NCI-H2107 treated with DMSO at 0.1 percent for 48 hours (cell line): Measurements from ENCODE around the gene AFAP1L1.
A peak's percentile ranks its signal among the peaks of the same experiment; 100 is the strongest.

Source experiments
- DNase-seq: peaks from one replicate; lab custom pipeline; 2025; ENCODE audit not compliant: unreplicated experiment; lab: John Stamatoyannopoulos, UW

Gene AFAP1L1

DNA sequence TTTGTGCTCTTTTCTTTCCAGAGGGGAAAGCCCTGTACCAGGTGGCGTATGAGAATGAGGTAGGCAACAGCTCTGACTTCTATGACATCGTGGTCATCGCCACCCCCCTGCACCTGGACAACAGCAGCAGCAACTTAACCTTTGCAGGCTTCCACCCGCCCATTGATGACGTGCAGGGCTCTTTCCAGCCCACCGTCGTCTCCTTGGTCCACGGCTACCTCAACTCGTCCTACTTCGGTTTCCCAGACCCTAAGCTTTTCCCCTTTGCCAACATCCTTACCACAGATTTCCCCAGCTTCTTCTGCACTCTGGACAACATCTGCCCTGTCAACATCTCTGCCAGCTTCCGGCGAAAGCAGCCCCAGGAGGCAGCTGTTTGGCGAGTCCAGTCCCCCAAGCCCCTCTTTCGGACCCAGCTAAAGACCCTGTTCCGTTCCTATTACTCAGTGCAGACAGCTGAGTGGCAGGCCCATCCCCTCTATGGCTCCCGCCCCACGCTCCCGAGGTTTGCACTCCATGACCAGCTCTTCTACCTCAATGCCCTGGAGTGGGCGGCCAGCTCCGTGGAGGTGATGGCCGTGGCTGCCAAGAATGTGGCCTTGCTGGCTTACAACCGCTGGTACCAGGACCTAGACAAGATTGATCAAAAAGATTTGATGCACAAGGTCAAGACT lies 96.5 kb downstream of the AFAP1L1 start:
- DNase-seq, result no peak

DNA sequence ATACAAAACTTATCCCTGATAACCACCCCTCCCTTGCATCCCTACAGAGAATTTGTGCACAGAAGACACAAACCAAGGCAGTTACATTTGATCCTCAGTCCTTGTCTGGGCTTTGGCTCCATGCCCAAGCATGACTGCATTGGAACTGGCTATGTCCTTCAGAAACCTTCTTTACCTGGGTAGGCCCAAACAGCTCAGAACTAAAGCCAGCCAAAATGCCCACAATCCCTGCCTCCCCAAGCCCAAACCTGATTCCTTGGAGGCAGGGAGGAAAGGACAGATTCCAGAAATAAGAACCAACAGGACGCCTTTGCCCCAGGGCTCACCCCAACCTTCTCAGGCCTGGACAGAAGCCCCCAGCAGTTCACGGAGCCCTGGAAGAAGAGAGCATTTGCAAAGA lies 99.2 kb downstream of the AFAP1L1 start:
- DNase-seq, result no peak

DNA sequence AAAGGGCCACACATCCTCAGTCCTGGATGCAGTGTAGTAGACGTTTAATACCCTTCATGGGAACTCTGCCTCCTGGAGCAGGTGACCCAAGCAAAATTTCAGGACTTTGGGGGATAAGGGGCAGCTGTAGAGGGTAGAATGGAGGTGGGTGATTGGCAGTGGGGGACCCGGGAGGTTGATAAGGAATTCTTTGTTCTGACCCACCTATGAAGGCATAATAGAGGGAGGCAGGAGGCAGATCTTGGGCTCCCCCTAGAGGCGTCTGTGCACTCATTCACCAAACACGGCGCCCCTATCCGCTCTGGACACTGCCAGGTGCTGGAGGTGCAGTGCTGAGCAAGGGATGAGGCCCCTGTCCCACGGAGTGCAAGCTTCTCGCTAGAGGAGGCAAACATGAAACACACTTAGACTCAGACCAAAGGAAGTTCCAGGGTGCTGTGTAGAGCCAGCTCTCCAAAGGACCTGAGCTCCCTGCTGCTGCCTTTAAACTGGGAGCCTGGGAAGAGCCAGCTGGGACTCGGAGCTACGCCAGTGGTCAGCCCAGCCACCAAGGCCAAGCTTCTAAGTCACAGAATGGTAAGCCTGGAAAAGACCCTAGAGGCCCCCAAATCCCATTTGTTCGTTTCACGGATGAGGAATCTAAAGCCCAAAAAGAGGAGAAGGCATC lies 99.8 kb downstream of the AFAP1L1 start:
- peak; percentile 34 for DNase-seq

GRCh38 chr5:149372076-149372795 lies 100.6 kb downstream of the AFAP1L1 start:
- no peak for DNase-seq

- no peak for DNase-seq
These were observed 101.3 kb downstream of the AFAP1L1 start for GRCh38 chr5:149372932-149373331.

GRCh38 chr5:149374303-149374702 lies 102.6 kb downstream of the AFAP1L1 start:
- DNase-seq, result no peak

GRCh38 chr5:149374801-149375200 lies 103.1 kb downstream of the AFAP1L1 start:
- DNase-seq, result no peak

- DNase-seq, result no peak
These were observed 103.8 kb downstream of the AFAP1L1 start for GRCh38 chr5:149375434-149375833.

- no peak for DNase-seq
These were observed 104.4 kb downstream of the AFAP1L1 start for GRCh38 chr5:149376104-149376503.

- no peak for DNase-seq
These were observed 105.2 kb downstream of the AFAP1L1 start for GRCh38 chr5:149376711-149377447.

DNA sequence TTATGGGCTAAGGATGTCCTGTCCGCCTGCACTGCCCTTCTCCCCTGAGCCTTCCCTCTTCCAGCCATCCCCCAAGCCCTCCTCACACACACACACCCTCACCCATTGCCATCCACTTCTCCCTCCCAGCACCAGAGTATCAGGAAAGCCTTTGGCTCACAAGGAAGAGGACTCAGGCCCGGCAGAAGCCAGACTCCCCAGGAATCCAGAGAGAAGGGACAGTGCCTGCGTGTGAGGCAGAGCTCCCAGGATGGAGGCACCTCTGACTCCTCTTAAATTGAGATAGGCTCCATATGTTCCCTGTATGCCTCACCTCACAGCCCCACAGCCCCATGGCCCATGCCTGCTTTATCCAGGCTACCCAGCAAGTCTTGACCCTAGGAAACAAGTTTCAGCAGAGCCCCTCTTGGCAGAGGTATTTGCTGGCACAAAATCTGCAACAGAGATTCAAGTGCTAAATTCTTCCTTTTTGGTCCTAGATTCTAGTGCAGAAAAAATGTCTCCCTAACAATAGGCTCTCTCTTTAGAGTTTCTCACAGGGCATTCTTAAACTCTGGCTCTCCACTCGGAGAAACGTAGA lies 106.7 kb downstream of the AFAP1L1 start:
- no peak for DNase-seq

GRCh38 chr5:149379177-149379761 lies 107.6 kb downstream of the AFAP1L1 start, which contains the start of gene IL17B:
IL17B (minus strand) TSS chr5:149379292; CDS start chr5:149379225, 67 bp downstream.
- no peak for DNase-seq

DNA sequence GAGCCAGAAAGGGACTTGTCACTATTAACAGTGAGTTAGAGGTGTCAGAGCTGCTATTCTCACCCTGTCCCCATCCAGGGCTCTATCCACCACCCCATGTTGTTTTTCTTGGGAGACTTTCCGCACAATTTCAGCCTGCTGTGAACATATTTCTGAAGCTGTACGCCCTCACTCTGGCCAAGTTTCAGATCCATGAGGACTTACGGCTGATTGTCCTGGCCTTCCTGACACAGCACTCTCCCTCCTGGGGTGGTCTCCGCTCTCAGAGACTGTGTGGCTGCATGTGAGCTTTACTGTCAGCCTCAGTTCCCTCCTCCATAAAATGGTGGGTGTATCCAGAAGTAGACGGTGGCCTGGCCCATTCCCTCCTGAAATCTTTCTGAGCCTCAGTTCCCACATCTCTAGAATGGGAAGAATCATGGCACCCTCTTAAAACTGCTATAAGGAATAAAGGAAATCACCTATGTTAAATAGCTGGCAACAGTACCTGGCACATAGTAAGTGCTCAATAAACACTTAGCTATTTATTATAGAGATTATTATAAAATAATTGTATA lies 108.2 kb downstream of the AFAP1L1 start:
- DNase-seq, result no peak

GRCh38 chr5:149380466-149381121 lies 108.9 kb downstream of the AFAP1L1 start:
- no peak for DNase-seq

- DNase-seq, result no peak
These were observed 109.8 kb downstream of the AFAP1L1 start for GRCh38 chr5:149381261-149381985.

DNA sequence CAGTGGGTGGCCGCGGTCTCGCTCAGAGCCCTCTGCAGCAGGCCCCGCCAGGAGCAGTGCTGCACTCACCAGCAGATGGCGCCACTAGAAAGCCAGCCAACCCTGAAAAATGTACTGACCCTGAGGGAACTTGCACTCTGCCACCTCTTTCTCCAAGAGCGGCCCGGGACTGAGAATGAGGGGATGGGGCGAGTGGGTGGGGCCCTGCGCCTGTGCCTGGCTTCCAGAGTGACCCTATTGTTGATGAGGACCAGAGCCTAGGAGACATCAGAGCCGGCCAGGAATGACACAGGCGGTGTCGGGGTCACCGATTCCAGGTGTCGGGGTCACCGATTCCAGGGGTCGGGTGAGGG lies 110.3 kb downstream of the AFAP1L1 start:
- DNase-seq, result peak; percentile 25

GRCh38 chr5:149382517-149383220 lies 111.0 kb downstream of the AFAP1L1 start:
- DNase-seq, result no peak

DNA sequence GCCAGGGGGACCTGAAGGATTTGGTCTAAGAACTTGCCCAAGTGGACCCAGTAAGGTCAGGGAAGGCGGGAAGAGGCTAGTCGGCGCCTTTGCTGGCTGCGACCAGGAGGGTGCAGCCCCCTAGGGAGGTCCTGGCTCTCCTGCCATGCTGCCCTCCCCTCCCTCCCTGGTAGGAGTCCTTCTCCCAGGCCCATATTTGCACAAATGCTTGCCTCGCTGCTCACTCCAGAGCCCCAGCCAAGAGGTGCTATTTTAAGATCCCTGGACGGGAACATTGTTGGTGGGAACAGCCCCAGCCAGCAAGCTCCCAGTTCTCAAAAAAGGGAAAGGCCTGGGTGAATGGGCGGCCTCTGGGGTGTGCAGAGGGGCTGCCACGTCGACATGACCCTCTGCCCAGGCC lies 111.7 kb downstream of the AFAP1L1 start:
- DNase-seq, result no peak

- no peak for DNase-seq
These were observed 114.5 kb downstream of the AFAP1L1 start for GRCh38 chr5:149386166-149386565.
